Chondrocyte (in vitro differentiated cells): Measurements from ENCODE around the gene EPHA1. TPM values are rescaled to one million over a fixed set of nuclear protein-coding genes. Genes with fewer than 3 reads are reported as not detected.

Experiments used
- DNase-seq: peaks from one replicate; pipeline ENCODE4 v3.0.0; 2021; ENCODE audit warnings: mixed read lengths, low spot score
- H3K27ac Mint-ChIP-seq: one replicate; pipeline ENCODE4 v1.8.0; 2021; ENCODE audit warnings: mild to moderate bottlenecking, moderate library complexity, mixed read lengths; ENCODE audit not compliant: unreplicated experiment
- H3K27me3 Mint-ChIP-seq: 2 replicates; pipeline ENCODE4 v1.8.0; 2021; ENCODE audit warnings: low read depth, mixed read lengths
- H3K36me3 Mint-ChIP-seq: 2 replicates; pipeline ENCODE4 v1.8.0; 2021; ENCODE audit warnings: low read depth, mixed read lengths
- H3K4me1 Mint-ChIP-seq: 2 replicates; pipeline ENCODE4 v1.8.0; 2021; ENCODE audit warnings: low read depth, mild to moderate bottlenecking, mixed read lengths
- H3K4me3 Mint-ChIP-seq: one replicate; pipeline ENCODE4 v1.8.0; 2021; ENCODE audit warnings: mild to moderate bottlenecking, moderate library complexity, mixed read lengths; ENCODE audit not compliant: unreplicated experiment
- H3K9me3 Mint-ChIP-seq: 2 replicates; pipeline ENCODE4 v1.8.0; 2021; ENCODE audit warnings: low read depth, mixed read lengths
- total RNA-seq: library from RNA; stranded (reverse); gene quantifications from 3 replicates; pipeline ENCODE4 v1.2.1, GENCODE V29; 2021
- TF ChIP-seq, protein P1 (sequence below): fragments of 200-600 bp; sonication (generic); IDR thresholded peaks from 2 replicates; pipeline ENCODE4 v1.5.0; 2021; ENCODE audit warnings: antibody characterized with exemption, mild to moderate bottlenecking, moderate library complexity

The EPHA1 gene
- total RNA-seq, 1 donor from 2014 or later, result not detected

DNA sequence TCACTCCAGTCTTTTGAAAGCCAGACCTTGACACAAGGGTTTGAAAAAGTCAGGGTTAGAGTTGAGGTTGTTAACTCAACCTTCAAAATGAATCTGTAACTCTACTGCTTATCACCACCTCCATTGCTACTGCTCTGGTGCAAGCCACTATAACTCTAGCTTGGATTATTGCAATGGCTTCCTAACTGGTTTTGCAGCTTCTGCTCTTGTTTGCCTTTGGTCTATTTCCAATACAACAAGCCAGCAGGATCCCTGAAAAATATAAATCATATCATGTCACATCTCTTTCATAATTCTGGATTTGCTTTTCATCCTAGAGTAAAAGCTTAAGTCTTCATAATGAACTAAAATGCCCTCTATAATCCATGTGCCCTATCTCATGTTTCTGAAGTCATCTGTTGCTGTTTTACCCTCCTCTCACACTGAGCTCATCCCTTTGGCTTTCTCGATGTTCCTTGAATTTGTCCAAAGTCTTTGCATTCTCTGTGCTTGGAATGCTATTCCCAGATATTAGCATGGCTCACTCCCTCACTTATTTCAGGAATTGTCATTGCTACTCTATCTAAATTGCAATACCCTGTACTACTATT is 45.5 kb upstream of the EPHA1 start:
- no peaks in the 10 kb centered on the region for H3K36me3 Mint-ChIP-seq
- no peak overlapping the region for H3K4me3 Mint-ChIP-seq
- H3K27me3 Mint-ChIP-seq, result peaks cover 18% of the 10 kb centered on the region
- H3K4me1 Mint-ChIP-seq, result peaks cover 13% of the 10 kb centered on the region
- TF ChIP-seq, protein P1, sequence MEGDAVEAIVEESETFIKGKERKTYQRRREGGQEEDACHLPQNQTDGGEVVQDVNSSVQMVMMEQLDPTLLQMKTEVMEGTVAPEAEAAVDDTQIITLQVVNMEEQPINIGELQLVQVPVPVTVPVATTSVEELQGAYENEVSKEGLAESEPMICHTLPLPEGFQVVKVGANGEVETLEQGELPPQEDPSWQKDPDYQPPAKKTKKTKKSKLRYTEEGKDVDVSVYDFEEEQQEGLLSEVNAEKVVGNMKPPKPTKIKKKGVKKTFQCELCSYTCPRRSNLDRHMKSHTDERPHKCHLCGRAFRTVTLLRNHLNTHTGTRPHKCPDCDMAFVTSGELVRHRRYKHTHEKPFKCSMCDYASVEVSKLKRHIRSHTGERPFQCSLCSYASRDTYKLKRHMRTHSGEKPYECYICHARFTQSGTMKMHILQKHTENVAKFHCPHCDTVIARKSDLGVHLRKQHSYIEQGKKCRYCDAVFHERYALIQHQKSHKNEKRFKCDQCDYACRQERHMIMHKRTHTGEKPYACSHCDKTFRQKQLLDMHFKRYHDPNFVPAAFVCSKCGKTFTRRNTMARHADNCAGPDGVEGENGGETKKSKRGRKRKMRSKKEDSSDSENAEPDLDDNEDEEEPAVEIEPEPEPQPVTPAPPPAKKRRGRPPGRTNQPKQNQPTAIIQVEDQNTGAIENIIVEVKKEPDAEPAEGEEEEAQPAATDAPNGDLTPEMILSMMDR, result no peak
- H3K27ac Mint-ChIP-seq, result no peak overlapping the region
- H3K9me3 Mint-ChIP-seq, result no peaks in the 10 kb centered on the region
- no peak for DNase-seq

- TF ChIP-seq, protein P1, result no peak
- Mint-ChIP-seq H3K4me3 (no peak overlapping the region), H3K27me3 (peaks cover 20% of the 10 kb centered on the region), H3K36me3 (no peaks in the 10 kb centered on the region), H3K27ac (no peak overlapping the region), H3K9me3 (no peaks in the 10 kb centered on the region), H3K4me1 (peaks cover 12% of the 10 kb centered on the region)
- DNase-seq, result no peak
These were observed 43.8 kb upstream of the EPHA1 start for GRCh38 chr7:143452495-143452894.

DNA sequence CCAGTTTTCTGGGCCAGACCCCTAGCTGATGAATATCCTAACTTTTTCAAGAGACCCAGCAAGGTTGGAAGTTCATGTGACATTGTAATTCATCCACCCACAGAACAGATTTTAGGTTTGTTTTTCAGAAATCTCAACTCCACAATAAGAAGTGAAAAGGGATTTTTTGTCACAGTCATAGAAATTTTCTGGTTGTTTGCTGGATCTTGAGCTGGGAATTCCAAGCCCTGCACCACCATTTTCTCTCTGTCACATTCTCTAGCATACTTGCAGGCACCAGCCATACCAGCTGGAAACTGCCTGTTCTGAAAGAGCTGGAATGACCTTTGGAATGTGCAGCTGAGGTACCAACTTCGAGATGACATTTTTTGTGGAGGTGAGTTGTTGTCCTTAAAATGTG is 43.1 kb upstream of the EPHA1 start:
- TF ChIP-seq, protein P1, result no peak
- peaks cover 4% of the 10 kb centered on the region for H3K4me1 Mint-ChIP-seq
- H3K27me3 Mint-ChIP-seq, result peaks cover 20% of the 10 kb centered on the region
- DNase-seq, result no peak
- no peak overlapping the region for H3K4me3 Mint-ChIP-seq
- no peaks in the 10 kb centered on the region for H3K9me3 Mint-ChIP-seq
- no peak overlapping the region for H3K27ac Mint-ChIP-seq
- H3K36me3 Mint-ChIP-seq, result no peaks in the 10 kb centered on the region

DNA sequence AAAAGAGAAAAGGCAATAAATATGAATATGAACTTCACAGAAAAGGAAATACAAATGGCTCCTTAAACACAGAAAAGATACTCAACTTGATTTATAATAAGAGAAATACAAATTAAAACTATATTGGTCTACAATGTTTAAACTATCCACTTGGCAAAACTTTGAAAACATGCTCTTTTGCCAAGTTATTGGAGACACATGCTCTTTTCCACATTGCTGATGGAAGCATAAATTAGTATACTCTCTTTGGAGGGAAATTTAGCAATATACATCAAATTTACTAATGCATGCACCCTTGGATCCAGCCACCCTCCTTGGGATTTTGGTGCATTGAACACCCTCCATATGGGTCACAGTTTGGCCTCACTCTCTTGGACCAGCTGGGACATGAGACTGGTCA is 42.5 kb upstream of the EPHA1 start:
- Mint-ChIP-seq H3K4me1 (no peaks in the 10 kb centered on the region), H3K4me3 (no peak overlapping the region), H3K36me3 (no peaks in the 10 kb centered on the region), H3K27me3 (peaks cover 20% of the 10 kb centered on the region), H3K27ac (no peak overlapping the region), H3K9me3 (no peaks in the 10 kb centered on the region)
- TF ChIP-seq, protein P1, result no peak
- DNase-seq, result no peak

DNA sequence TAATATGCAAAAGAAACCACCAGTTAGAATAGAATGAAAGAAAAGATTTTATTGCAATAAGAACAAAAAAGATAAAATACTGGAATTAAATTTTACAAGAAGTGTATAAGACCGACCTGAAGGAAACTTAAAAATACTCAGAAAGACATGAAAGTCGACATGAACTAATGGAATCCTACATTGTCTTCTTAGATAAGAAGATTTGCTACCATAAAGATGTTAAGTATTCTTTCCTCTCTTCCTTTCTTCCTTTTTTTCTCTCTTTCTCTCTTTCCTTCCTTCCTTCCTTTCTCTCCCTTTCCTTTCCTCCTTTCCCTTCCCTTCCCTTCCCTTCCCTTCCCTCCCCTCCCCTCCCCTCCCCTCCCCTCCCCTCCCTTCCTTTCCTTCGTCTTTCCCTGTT is 41.1 kb upstream of the EPHA1 start:
- DNase-seq, result no peak
- TF ChIP-seq, protein P1, result no peak
- Mint-ChIP-seq H3K9me3 (no peaks in the 10 kb centered on the region), H3K36me3 (no peaks in the 10 kb centered on the region), H3K4me3 (no peak overlapping the region), H3K27me3 (peaks cover 20% of the 10 kb centered on the region), H3K4me1 (no peaks in the 10 kb centered on the region), H3K27ac (no peak overlapping the region)
